Stimulated activated CD8-positive, alpha-beta memory T cell treated with anti-CD3 and anti-CD28 coated beads, Interleukin-2, amount 100 ng/mL, for 48 hours (primary cell): ENCODE data around the gene MSH5.
"Not testable (repeated sequence)": the region's sequence is repeated elsewhere in the genome, so short reads cannot be mapped to it uniquely, and the experiment has no call there.

ENCODE experiments used
- DNase-seq, 2 donors: peaks; one replicate each; pipeline ENCODE4 v3.0.0-alpha.2; 2020; ENCODE audit warnings: low read depth in 2 of 2

Gene MSH5

GRCh38 chr6:31801031-31801927 is 61.5 kb downstream of the MSH5 start:
- DNase-seq, result not testable (repeated sequence)

- no peak for DNase-seq
Measured at GRCh38 chr6:31805939-31806469, 66.2 kb downstream of the MSH5 start.

- DNase-seq, result peak; percentile 96 to 98
Measured at GRCh38 chr6:31806470-31807272, 66.9 kb downstream of the MSH5 start, which contains the start of gene LSM2. LSM2 (minus strand) TSS chr6:31806966; CDS start chr6:31806757, 209 bp downstream.

- DNase-seq, result not testable (repeated sequence)
Measured at GRCh38 chr6:31808599-31808998, 68.8 kb downstream of the MSH5 start.

- no peak for DNase-seq
Measured at GRCh38 chr6:31811645-31812044, 71.8 kb downstream of the MSH5 start.
